DND-41 (cell line): ENCODE results near the gene ARPC1B.

Experiments used
- EZH2 ChIP-seq: IDR thresholded peaks from 3 replicates; pipeline ENCODE4 v1.6.1; 2012; ENCODE audit warnings: borderline replicate concordance, low read depth, mild to moderate bottlenecking, moderate library complexity, low read length, inconsistent platforms; ENCODE audit not compliant: severe bottlenecking
- TF ChIP-seq, protein P1 (sequence below): IDR thresholded peaks from 2 replicates; pipeline ENCODE4 v1.5.1; 2012; ENCODE audit warnings: borderline replicate concordance, low read length, moderate library complexity, mild to moderate bottlenecking; ENCODE audit not compliant: poor library complexity, severe bottlenecking; ENCODE audit errors: extremely low read depth

DNA sequence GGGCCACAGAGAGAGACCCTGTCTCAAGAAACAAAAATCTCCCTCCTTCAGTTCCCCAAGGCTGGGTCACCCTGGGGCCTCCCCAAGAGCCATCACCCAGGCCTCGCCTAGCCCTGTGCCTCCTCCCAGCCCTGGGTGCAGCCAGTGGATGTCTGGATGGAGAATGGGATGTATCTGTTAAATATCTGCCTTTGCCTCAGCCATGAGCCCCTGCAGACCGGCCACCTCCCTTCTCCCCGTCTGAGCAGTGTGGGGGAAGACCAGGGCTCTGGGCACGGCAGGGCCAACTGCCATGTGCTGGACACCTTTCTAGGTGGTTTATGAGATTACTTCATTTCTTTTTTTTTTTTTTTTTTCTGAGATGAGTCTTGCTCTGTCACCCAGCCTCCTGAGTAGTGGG, 10.0 kb downstream of the ARPC1B start:
- TF ChIP-seq, protein P1, sequence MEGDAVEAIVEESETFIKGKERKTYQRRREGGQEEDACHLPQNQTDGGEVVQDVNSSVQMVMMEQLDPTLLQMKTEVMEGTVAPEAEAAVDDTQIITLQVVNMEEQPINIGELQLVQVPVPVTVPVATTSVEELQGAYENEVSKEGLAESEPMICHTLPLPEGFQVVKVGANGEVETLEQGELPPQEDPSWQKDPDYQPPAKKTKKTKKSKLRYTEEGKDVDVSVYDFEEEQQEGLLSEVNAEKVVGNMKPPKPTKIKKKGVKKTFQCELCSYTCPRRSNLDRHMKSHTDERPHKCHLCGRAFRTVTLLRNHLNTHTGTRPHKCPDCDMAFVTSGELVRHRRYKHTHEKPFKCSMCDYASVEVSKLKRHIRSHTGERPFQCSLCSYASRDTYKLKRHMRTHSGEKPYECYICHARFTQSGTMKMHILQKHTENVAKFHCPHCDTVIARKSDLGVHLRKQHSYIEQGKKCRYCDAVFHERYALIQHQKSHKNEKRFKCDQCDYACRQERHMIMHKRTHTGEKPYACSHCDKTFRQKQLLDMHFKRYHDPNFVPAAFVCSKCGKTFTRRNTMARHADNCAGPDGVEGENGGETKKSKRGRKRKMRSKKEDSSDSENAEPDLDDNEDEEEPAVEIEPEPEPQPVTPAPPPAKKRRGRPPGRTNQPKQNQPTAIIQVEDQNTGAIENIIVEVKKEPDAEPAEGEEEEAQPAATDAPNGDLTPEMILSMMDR: no peak
- no peak for TF ChIP-seq EZH2
